Thoracic aorta (tissue), 2 donors: ENCODE data around the gene B9D1. TPM values are rescaled to one million over a fixed set of nuclear protein-coding genes. Genes with fewer than 3 reads are reported as not detected.

Source experiments
- ATAC-seq: fragments of 150-250 bp; one replicate; pipeline ENCODE4 v1.8.0; 2017; ENCODE audit warnings: low read depth; ENCODE audit not compliant: insufficient number of reproducible peaks, low FRiP score
- DNase-seq: peaks from one replicate; pipeline ENCODE4 v3.0.0-alpha.2; 2020; ENCODE audit warnings: low spot score
- H3K27ac ChIP-seq, 2 donors: fragments of 200-600 bp; sonication (generic); 1 replicate in 1 of 2; 2 replicates in 1 of 2; pipeline ENCODE4 v1.5.1; 2016; ENCODE audit warnings: mild to moderate bottlenecking in 2 of 2, moderate library complexity in 2 of 2
- H3K27me3 ChIP-seq: fragments of 200-600 bp; sonication (generic); replicated peaks from 2 replicates; pipeline ENCODE4 v1.6.0; 2016; ENCODE audit warnings: mild to moderate bottlenecking; ENCODE audit not compliant: insufficient read depth
- H3K36me3 ChIP-seq: fragments of 200-600 bp; sonication (generic); one replicate; pipeline ENCODE4 v1.5.1; 2016
- H3K4me1 ChIP-seq, 2 donors: fragments of 200-600 bp; sonication (generic); 1 replicate in 1 of 2; 2 replicates in 1 of 2; pipeline versions ENCODE4 v1.5.1 to v1.6.0; 2016; ENCODE audit warnings: low read depth in 2 of 2, mild to moderate bottlenecking in 1 of 2; ENCODE audit not compliant: control insufficient read depth in 1 of 2
- H3K4me3 ChIP-seq: fragments of 200-600 bp; sonication (generic); 2 replicates; pipeline ENCODE4 v1.5.1; 2016; ENCODE audit warnings: mild to moderate bottlenecking
- H3K9me3 ChIP-seq: fragments of 200-600 bp; sonication (generic); 2 replicates; pipeline ENCODE4 v1.5.1; 2016
- total RNA-seq, 2 donors: library from RNA; depleted of rRNA; stranded (reverse); fragments of >200 nt; gene quantifications; one replicate each; pipeline versions ENCODE4 v1.1.0 to v1.2.3, GENCODE V29; 2016
- TF ChIP-seq, protein P1 (sequence below): fragments of 200-600 bp; sonication (generic); IDR thresholded peaks from one replicate; pipeline ENCODE4 v1.5.1; 2019; ENCODE audit warnings: antibody characterized with exemption

B9D1 gene
- total RNA-seq, 2 donors from 2014 or later = 6.3 to 33.4 TPM

DNA sequence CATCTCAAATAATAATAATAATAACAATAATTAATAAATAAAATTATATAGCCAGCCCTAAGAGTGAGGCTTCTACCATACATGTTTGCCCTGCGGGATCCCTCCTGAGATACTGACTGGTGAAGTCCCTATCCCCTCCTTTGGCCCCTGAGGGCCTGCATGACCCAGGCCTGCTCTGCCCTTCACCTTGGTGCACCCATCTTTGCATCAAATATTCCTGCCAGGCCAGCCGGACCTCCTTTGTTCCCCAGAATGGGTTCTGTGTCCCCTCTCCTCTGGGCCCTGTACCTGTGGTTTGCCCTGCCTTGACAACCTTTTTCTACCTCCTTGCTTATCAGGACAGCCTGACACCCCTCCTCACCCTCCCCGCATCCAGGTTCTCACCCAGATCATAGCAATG lies 46.5 kb upstream of the B9D1 start:
- TF ChIP-seq, protein P1, sequence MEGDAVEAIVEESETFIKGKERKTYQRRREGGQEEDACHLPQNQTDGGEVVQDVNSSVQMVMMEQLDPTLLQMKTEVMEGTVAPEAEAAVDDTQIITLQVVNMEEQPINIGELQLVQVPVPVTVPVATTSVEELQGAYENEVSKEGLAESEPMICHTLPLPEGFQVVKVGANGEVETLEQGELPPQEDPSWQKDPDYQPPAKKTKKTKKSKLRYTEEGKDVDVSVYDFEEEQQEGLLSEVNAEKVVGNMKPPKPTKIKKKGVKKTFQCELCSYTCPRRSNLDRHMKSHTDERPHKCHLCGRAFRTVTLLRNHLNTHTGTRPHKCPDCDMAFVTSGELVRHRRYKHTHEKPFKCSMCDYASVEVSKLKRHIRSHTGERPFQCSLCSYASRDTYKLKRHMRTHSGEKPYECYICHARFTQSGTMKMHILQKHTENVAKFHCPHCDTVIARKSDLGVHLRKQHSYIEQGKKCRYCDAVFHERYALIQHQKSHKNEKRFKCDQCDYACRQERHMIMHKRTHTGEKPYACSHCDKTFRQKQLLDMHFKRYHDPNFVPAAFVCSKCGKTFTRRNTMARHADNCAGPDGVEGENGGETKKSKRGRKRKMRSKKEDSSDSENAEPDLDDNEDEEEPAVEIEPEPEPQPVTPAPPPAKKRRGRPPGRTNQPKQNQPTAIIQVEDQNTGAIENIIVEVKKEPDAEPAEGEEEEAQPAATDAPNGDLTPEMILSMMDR = no peak
- no peak overlapping the region for H3K27ac ChIP-seq
- ATAC-seq = no peak

DNA sequence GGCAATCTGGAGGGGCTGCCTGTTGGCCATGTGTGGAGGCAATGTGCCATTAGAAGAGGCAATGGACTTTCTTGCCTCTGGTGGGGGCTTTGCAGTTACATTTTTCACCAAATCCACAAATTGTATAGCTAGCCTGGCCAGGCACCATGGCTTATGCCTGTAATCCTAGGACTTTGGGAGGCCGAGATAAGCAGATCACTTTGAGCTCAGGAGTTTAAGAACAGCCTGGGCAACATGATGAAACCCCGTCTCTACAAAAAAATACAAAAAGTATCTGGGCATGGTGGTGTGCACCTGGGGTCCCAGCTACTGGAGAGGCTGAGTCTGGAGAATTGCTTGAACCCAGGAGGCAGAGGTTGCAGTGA lies 45.8 kb upstream of the B9D1 start:
- no peaks in the 10 kb centered on the region for H3K9me3 ChIP-seq
- no peaks in the 10 kb centered on the region for H3K36me3 ChIP-seq
- TF ChIP-seq, protein P1 = no peak
- H3K27me3 ChIP-seq = no peaks in the 10 kb centered on the region
- no peak overlapping the region for H3K27ac ChIP-seq
- H3K4me3 ChIP-seq = no peak overlapping the region
- DNase-seq (no peak), ATAC-seq (no peak)
- H3K4me1 ChIP-seq = peaks cover 0 to 13% of the 10 kb centered on the region in 2 donors

More for the DNA sequence above, 46.5 kb upstream of the B9D1 start:
- Histone ChIP-seq H3K9me3 (no peaks in the 10 kb centered on the region), H3K36me3 (no peaks in the 10 kb centered on the region), H3K27me3 (no peaks in the 10 kb centered on the region), H3K4me3 (no peak overlapping the region), H3K4me1 (peaks cover 0 to 13% of the 10 kb centered on the region in 2 donors)
- no peak for DNase-seq

DNA sequence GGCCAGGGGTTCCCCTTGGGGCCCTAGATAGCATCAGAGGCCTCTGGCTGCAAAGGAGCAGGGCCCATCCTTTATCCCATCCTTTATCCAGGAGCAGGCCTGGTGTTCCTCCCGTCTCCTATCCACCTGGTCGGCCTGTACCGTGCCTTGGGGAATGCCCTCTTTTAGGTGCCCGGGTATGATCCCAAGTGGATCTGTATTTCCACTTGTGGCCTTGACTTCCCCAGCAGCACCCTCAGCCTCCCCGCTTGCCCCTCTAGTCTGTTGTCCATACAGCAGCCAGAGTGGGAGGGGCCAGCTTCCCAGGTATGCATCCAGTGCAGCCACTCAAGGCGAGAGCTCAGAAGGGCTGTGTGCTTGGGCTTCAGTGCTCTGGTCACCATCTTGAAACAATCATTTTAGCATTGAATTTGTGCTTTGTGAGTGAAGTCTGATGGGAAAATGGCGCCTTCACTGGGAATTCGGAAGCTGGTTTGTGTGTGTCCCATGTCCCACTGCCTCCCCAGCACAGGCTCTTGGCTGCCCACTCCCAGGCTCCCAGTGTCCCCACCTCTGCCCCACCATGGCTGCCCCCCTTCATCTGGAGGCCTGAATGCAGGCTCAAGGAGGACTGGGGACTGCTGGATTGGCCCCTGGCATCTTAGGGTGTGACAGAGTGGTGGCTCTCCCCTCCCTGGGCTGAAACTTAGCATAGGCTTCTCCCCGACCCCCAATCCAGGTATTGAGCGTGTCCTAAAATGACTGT lies 45.2 kb upstream of the B9D1 start:
- TF ChIP-seq, protein P1 = no peak
- no peaks in the 10 kb centered on the region for H3K9me3 ChIP-seq
- no peak overlapping the region for H3K27ac ChIP-seq
- ATAC-seq (no peak), DNase-seq (no peak)
- no peaks in the 10 kb centered on the region for H3K27me3 ChIP-seq
- H3K4me1 ChIP-seq = peaks cover 0 to 13% of the 10 kb centered on the region in 2 donors
- H3K36me3 ChIP-seq = no peaks in the 10 kb centered on the region
- no peak overlapping the region for H3K4me3 ChIP-seq

DNA sequence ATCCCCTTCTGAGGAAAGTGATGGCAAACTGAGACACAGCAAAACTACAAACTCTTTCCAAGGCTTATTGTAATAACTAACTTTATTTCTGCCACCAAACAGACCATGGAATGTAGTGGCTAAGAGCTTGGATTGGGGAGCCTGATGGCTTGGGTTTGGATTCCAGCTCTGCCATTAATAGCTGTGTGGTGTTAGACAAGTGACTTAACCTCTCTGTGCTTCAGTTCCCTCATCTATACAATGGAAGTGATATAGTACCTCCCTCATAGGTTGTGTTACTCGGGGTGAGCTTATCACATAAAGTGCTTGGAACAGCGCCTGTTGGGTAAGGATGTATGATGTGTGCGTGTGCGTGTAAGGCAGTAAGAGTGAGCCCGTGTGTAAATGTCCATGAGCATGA lies 42.6 kb upstream of the B9D1 start:
- DNase-seq = no peak
- Histone ChIP-seq H3K27ac (no peak overlapping the region), H3K9me3 (no peaks in the 10 kb centered on the region), H3K36me3 (no peaks in the 10 kb centered on the region), H3K4me3 (no peak overlapping the region), H3K4me1 (no peaks in the 10 kb centered on the region), H3K27me3 (no peaks in the 10 kb centered on the region)
- ATAC-seq = no peak
- TF ChIP-seq, protein P1 = no peak

DNA sequence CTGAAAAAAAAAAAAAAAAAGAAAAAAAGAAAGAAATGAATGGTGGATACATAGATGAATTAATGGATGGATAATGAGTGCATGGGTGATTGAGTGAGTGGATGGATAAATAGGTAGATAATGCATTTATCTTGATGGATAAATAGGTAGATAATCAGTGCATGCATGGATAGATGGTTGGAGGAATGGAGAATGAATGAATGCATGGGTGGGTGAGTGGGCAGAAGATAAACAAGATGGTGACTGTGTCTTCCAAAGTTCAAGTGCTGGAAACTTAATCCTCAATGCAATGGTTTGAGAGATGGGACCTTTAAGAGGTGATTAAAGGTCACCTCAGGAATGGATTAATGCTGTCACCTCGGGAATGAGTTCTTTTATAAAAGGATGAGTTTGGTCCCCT lies 41.7 kb upstream of the B9D1 start:
- ATAC-seq (no peak), DNase-seq (no peak)
- Histone ChIP-seq H3K4me1 (peaks cover 0 to 7% of the 10 kb centered on the region in 2 donors), H3K27ac (no peak overlapping the region), H3K36me3 (no peaks in the 10 kb centered on the region), H3K9me3 (no peaks in the 10 kb centered on the region), H3K4me3 (no peak overlapping the region), H3K27me3 (no peaks in the 10 kb centered on the region)
- TF ChIP-seq, protein P1 = no peak
